GM21367 (cell line): ENCODE measurements around the gene HK2.
"Not testable (repeated sequence)": the region's sequence is repeated elsewhere in the genome, so short reads cannot be mapped to it uniquely, and the experiment has no call there.

Source experiments
- ATAC-seq: cut with Tn5 transposase; IDR thresholded peaks from one replicate; pipeline ENCODE4 v1.9.1; 2021; ENCODE audit not compliant: unreplicated experiment

The HK2 gene

GRCh38 chr2:74893332-74893731 lies 59.4 kb downstream of the HK2 start:
- no peak for ATAC-seq

DNA sequence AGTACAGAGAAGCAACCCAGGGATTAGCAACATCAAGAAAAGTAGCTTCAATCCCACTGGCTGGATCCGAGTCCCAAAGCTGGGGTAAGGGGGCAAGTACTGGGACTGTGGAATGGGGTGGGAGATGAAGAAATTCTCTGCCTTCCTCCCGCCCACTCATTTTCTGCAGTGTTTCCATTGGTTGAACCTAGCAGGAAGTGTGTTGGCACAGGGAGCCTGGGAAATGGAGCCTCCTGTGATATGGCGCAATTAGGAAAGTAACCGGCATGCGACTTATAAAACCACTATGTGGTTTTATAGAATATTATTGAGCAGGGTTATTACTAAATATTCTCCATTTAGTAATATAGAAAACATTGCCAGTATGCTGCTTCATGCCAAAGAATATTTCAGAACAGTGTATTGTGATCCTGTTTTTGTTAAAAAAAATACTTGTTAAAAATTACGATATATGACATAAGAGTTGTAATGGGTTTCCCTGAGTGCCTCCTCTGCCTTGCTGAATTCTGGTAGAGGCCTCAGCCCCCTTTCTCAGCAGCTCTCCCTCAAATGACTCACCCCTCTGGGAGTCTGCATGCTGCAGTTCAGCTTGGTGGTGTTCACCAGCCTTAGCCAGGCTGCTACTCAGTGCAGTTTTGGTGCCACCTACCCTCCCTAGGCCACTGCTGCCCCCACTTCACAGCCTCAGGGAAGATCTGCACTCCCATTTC lies 60.5 kb downstream of the HK2 start:
- no peak for ATAC-seq

- no peak for ATAC-seq
Observed at GRCh38 chr2:74895001-74895400, 61.1 kb downstream of the HK2 start.

DNA sequence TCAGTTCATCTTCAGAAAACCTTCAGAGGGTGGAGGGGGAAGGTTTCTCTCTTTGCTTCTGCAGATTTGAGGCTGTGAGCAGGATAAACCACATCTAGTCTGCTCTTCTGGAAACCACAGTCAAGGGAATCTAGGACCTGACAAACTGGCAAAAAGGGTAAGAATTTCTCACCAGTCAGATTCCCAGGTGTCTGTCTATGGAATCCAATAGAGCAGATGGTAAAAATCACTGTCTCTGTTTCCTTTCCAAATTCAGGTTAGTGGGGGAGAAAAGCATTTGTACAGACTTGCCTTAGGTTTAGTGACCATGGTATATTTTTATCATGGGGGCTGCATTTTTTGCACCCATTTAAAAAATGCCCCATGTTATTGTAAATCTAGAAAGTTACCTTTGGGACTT lies 62.3 kb downstream of the HK2 start:
- ATAC-seq: no peak

- not testable (repeated sequence) for ATAC-seq
Observed at GRCh38 chr2:74900225-74900624, 66.3 kb downstream of the HK2 start.

- no peak for ATAC-seq
Observed at GRCh38 chr2:74902281-74902860, 68.4 kb downstream of the HK2 start.

GRCh38 chr2:74906395-74906794 lies 72.5 kb downstream of the HK2 start:
- no peak for ATAC-seq

GRCh38 chr2:74907560-74907959 lies 73.6 kb downstream of the HK2 start:
- not testable (repeated sequence) for ATAC-seq

DNA sequence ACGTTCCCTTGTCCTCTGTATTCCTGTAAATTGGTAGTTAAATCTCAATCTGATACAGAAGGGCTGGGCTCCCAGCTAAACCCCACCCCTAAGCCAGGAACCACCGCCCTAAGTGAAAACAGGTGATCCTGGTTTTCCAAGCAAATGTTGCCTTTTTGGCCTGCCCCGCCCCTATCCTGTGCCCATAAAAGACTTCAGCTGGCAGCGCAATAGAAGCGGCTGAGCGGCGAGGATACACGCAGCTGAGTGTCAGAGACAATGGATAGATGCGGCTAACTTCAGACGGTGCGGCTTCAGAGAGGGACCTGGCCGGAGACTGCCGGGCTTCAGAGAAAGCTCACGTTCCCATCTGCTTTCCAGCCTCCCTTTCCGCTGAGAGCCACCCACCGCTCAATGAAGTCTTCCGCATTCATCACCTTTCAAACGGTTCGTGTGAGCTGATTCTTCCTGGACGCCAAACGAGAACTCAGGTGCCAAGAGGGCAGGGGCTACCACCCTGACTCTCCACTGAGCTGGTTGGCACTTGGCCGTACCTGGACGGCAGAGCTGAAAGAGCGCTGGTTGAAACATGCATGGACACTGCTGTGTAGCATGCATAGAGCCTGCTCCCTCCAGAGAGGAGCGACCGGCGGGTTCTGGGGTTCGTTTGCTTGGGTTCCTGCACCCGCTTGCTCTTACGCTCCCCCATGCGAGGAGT lies 75.0 kb downstream of the HK2 start:
- ATAC-seq: no peak

DNA sequence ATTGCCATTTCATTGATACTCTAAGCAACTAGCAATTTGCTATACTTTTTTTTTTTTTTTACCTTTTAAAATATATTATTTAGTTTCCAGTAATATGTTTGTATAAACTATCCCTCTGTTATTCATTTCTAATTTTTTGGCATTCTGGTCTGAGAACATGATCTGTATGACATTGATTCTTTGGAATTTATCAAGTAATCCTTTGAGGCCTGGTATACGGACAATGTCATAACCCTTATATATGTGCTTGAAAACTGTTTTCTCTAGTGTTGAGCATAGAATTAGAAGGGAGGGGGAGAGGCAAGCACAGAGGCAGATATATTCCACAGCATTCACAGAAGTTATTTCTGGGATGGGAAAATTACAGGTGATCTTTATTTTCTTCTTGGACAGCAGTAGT lies 76.3 kb downstream of the HK2 start:
- ATAC-seq: no peak

DNA sequence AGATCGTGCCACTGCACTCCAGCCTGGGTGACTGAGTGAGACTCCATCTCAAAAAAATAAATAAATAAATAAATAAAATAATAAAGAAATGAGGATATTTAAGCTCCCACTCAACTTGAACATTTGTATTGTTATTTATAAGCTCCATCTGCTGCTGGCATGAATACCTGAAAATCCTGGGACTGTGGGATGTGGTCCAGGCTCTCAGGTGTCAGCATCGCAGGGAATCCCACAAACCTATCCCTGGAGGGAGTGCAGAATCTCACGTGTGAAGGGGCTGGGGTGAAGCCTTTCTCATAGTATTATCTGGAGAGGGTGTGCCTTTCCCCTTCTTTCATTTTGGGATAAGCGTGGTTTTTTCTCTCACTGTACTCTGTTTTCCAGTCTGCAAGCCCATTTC lies 77.1 kb downstream of the HK2 start:
- ATAC-seq: no peak

GRCh38 chr2:74915743-74916142 lies 81.8 kb downstream of the HK2 start:
- ATAC-seq: no peak

GRCh38 chr2:74916394-74916793 lies 82.5 kb downstream of the HK2 start:
- no peak for ATAC-seq

GRCh38 chr2:74917702-74918619 lies 84.0 kb downstream of the HK2 start:
- ATAC-seq: no peak

DNA sequence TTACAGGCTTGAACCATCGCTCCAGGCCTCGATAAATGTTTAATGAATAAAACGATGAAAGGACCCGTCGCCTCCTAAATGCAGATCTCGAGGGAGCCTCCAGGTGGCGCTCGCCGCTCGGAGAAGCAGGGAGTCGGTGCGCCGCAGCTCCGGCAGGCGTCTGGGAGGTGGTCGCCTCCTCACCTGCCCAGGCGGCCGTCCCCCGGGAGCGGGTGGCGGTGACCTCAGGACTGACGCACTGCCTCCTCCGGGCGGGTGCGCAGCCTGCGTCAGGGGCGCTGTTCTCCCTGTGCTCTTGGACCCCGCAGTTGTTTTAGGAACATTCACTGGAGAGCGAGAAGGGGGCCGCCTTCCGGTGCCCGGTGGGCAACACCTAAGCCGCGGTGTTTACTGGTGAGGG lies 85.9 kb downstream of the HK2 start:
- no peak for ATAC-seq

GRCh38 chr2:74921236-74921736 lies 87.4 kb downstream of the HK2 start:
- ATAC-seq: no peak

DNA sequence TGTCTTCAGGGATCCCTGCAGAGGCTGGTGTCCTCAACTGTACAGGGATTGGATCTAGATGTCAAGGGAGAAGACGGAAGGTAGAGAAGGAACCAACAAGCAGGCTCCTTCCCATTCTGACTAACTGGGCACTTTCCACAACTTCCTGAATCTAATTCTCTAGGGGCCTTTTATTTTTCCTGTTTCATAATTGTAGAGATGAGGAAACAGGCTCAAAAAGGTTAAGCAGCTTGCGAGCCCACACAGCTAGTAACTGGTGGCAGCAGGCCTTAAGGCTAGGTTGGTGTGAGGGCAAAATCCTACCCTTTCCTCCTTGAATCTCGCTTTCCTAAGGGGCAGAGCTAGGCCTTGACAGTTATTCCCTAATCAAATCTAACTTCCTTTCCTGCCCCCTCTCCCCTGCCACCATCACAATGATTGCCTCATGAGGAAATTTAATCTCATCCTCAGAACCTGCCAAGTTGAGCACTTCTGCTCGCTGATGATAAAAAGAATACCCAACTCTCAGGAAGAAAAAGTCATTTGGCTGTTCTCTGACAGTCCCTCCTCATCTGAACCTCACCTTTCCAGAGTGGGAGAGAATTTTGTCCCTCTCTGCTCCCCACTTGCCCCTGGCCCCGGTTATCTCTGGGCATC lies 88.8 kb downstream of the HK2 start:
- ATAC-seq: no peak

DNA sequence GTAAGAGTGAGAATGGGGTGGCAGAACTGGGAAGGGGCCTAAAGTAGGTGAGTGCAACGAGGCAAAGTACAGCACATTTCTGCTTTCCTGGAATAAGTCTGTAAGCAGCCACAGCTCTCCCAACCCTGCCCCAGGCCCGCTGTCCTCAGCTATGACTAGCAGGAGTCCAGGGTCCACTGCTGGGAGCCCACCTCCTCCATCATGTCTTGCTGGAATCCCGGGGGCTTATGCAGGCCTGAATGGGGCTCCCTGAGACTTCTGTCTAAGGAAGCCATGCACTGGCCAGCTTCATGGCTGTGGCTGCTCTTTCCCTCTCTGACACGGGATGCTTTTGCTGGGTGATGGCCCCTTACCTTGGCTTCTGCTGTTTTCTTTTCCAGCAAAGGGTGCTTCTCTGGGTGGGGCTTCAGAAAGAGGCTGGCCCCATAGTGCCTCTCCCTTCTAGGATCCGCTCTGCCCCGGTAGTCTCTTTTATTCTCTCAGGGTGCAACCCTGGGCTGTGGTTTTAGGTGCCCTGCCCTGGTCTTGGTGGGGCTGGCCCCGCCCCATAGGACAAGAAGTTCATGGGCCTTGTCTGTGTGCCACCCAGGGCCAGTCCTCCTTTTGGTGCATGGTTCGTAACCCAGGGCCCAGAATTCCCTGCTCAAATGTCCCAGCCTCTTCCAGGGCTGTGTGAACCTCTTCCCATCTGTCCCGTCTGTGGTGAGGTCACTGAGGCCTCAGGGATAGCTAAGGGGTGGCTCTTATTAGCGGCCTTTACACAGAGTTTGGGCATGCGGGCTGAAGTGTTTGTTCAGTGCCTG lies 90.7 kb downstream of the HK2 start:
- no peak for ATAC-seq

DNA sequence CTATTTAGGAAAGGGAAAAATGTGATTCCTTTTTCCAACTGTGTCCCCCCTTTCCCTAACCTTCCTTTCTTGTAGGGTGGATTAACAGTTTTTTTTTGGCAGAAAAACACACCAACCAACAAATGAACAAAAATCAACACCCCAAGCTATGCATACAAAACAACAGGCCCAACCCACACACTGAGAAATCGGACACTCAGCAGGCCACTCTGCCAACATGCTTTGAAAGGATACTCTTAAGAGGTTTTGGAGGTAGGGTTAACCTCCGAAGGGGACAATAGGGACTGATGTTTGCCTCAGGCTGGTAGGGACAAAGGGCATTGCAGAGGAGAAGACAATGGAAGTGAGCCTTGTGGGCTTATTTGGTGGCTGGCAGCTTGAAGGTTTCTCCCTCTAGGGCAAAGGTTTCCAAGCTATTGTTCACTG lies 91.4 kb downstream of the HK2 start:
- ATAC-seq: no peak

DNA sequence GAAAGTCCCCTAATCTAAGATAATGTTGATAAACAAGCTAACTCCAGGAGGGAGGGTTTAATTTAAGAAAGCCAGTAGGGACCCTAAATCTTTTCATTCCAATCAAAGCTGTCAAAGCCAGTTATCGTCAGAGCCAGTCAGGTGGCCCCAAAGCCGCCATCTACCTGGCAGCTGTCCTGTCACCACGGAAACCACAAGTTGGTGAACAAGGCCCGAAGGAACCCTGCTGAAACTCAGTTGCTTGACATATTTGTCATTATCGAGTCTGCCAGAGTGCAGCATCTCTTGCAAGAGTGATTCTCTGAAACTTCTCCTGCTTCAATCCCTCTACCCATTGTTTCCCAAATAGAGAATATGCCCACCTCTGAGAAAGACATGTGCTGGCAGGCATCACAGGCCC lies 93.7 kb downstream of the HK2 start:
- no peak for ATAC-seq
